IMR-90 (cell line): Measurements from ENCODE around the gene PIEZO2. TPM values are rescaled to one million over a fixed set of nuclear protein-coding genes. Genes with fewer than 3 reads are reported as not detected.
A peak's percentile ranks its signal among the peaks of the same experiment; 100 is the strongest.

Experiments used
- ATAC-seq: fragments of 200-7000 bp; cut with Tn5 transposase; 2 replicates; pipeline ENCODE4 v1.9.1; 2020; ENCODE audit warnings: low read depth, mild to moderate bottlenecking, moderate library complexity
- BruUV-seq: library from RNA; stranded (reverse); fragments of 400-500 nt; replicated peaks from 2 replicates; lab custom pipeline; 2021; lab: Mats Ljungman, UMichigan
- CTCF ChIA-PET: fragments of 300-600 bp; formaldehyde crosslinking; extraction: SDS; loops from one replicate; lab custom pipeline; 2021; ENCODE audit warnings: antibody characterized with exemption; lab: Yijun Ruan, JAX
- POLR2A ChIA-PET: fragments of 300-600 bp; sonication (Branson Sonifier 250); formaldehyde crosslinking; loops from one replicate; lab custom pipeline; 2022; ENCODE audit warnings: antibody characterized with exemption; ENCODE audit not compliant: unreplicated experiment; lab: Charles Lee
- DNase-seq: peaks from one replicate; pipeline ENCODE4 v3.0.0; 2013
- H2AFZ ChIP-seq: replicated peaks from 2 replicates; pipeline ENCODE3; 2013; ENCODE audit warnings: low read length, mild to moderate bottlenecking; ENCODE audit not compliant: poor library complexity
- H2AK5ac ChIP-seq: 2 replicates; pipeline ENCODE4 v1.6.1; 2013; ENCODE audit warnings: low read depth, low read length, inconsistent platforms
- H2AK9ac ChIP-seq: replicated peaks from 2 replicates; pipeline ENCODE3; 2013; ENCODE audit warnings: mild to moderate bottlenecking, low read depth, low read length, moderate library complexity; ENCODE audit not compliant: poor library complexity
- H2BK120ac ChIP-seq: 2 replicates; pipeline ENCODE4 v1.6.1; 2013; ENCODE audit warnings: low read depth, low read length, inconsistent platforms
- H2BK15ac ChIP-seq: 3 replicates; pipeline ENCODE4 v1.6.1; 2013; ENCODE audit warnings: low read depth, low read length, inconsistent platforms
- H2BK20ac ChIP-seq: 2 replicates; pipeline ENCODE4 v1.6.1; 2013; ENCODE audit warnings: low read depth, mild to moderate bottlenecking, inconsistent platforms, low read length, moderate library complexity
- H2BK5ac ChIP-seq: 2 replicates; pipeline ENCODE4 v1.6.1; 2013; ENCODE audit warnings: mild to moderate bottlenecking, low read depth, low read length, inconsistent platforms; ENCODE audit not compliant: poor library complexity, severe bottlenecking
- H3K14ac ChIP-seq: replicated peaks from 2 replicates; pipeline ENCODE4 v1.6.1; 2013; ENCODE audit warnings: low read depth, low read length, inconsistent platforms
- H3K18ac ChIP-seq: 2 replicates; pipeline ENCODE4 v1.6.1; 2013; ENCODE audit warnings: low read depth, low read length, control low read depth
- H3K23ac ChIP-seq: 2 replicates; pipeline ENCODE4 v1.6.1; 2013; ENCODE audit warnings: low read depth, low read length, inconsistent platforms
- H3K27ac ChIP-seq: 2 replicates; pipeline ENCODE4 v1.5.1; 2013; ENCODE audit warnings: mild to moderate bottlenecking, control low read depth, low read length; ENCODE audit not compliant: insufficient read depth
- H3K27me3 ChIP-seq: 2 replicates; pipeline ENCODE4 v1.6.1; 2013; ENCODE audit warnings: low read length; ENCODE audit not compliant: control insufficient read depth, insufficient read depth
- H3K36me3 ChIP-seq: 2 replicates; pipeline ENCODE4 v1.6.1; 2013; ENCODE audit warnings: low read length, mixed read lengths; ENCODE audit not compliant: control insufficient read depth, insufficient read depth
- H3K4ac ChIP-seq: 2 replicates; pipeline ENCODE4 v1.6.1; 2013; ENCODE audit warnings: low read depth, low read length, inconsistent platforms
- H3K4me1 ChIP-seq: 2 replicates; pipeline ENCODE4 v1.6.1; 2013; ENCODE audit warnings: low read length, mixed read lengths; ENCODE audit not compliant: control insufficient read depth, insufficient read depth
- H3K4me2 ChIP-seq: 2 replicates; pipeline ENCODE4 v1.6.1; 2013; ENCODE audit warnings: low read depth, mild to moderate bottlenecking, control low read depth, low read length, moderate library complexity
- H3K4me3 ChIP-seq: 2 replicates; pipeline ENCODE4 v1.5.1; 2013; ENCODE audit warnings: low read depth, mild to moderate bottlenecking, control low read depth, low read length, moderate library complexity; ENCODE audit not compliant: insufficient read depth
- H3K56ac ChIP-seq: 2 replicates; pipeline ENCODE4 v1.6.1; 2013; ENCODE audit warnings: low read length, inconsistent platforms; ENCODE audit not compliant: insufficient read depth; ENCODE audit errors: extremely low read depth
- H3K79me1 ChIP-seq, 2 experiments: 2 replicates each; pipeline ENCODE4 v1.6.1; 2013; ENCODE audit warnings: low read length in 2 of 2, inconsistent platforms in 1 of 2, low read depth in 1 of 2
- H3K9ac ChIP-seq: 2 replicates; pipeline ENCODE4 v1.6.1; 2013; ENCODE audit warnings: low read depth, low read length, control low read depth
- H3K9me1 ChIP-seq: 2 replicates; pipeline ENCODE4 v1.6.1; 2013; ENCODE audit warnings: low read length, inconsistent platforms; ENCODE audit not compliant: insufficient read depth
- H3K9me3 ChIP-seq: 2 replicates; pipeline ENCODE4 v1.6.1; 2013; ENCODE audit warnings: low read length; ENCODE audit not compliant: control insufficient read depth, insufficient read depth
- H4K20me1 ChIP-seq: 2 replicates; pipeline ENCODE4 v1.6.1; 2013; ENCODE audit warnings: low read length, inconsistent platforms; ENCODE audit not compliant: insufficient read depth
- H4K5ac ChIP-seq: 2 replicates; pipeline ENCODE4 v1.6.1; 2013; ENCODE audit warnings: mild to moderate bottlenecking, low read depth, low read length, control low read depth
- H4K8ac ChIP-seq, 2 experiments: 2 replicates each; pipeline ENCODE4 v1.6.1; 2013; ENCODE audit warnings: low read depth in 2 of 2, low read length in 2 of 2, control low read depth in 1 of 2, inconsistent platforms in 1 of 2
- H4K91ac ChIP-seq: 2 replicates; pipeline ENCODE4 v1.6.1; 2013; ENCODE audit warnings: low read depth, low read length, inconsistent platforms; ENCODE audit not compliant: insufficient read depth
- CHD1 ChIP-seq: IDR thresholded peaks from 2 replicates; pipeline ENCODE4 v1.6.1; 2012; ENCODE audit warnings: low read depth, low read length, improper control_type of control experiment
- MAFK ChIP-seq: IDR thresholded peaks from 2 replicates; pipeline ENCODE4 v1.6.1; 2012; ENCODE audit warnings: low read depth, low read length, improper control_type of control experiment
- WGBS, 2 experiments: methylation state at CpG; one replicate each; pipeline versions ENCODE4 v1.1.5 to v1.1.7; 2013; ENCODE audit warnings: missing lambda C conversion rate in 2 of 2; ENCODE audit not compliant: insufficient read length in 1 of 2; ENCODE audit errors: extremely low coverage in 2 of 2; 5-methylcytosine and 5-hydroxymethylcytosine counted together
- dilution Hi-C: fragments of 300-500 bp; cut with HindIII; formaldehyde crosslinking; loops from one replicate; pipeline ENCODE4 v1.14.3; 2018; ENCODE audit warnings: low sequenced_read_pairs; ENCODE audit not compliant: unreplicated experiment
- in situ Hi-C: fragments of 300-500 bp; cut with MboI; formaldehyde crosslinking; loops from 3 replicates; pipeline ENCODE4 v1.14.3; 2019; ENCODE audit warnings: low sequenced_read_pairs, inconsistent platforms, mixed read lengths
- intact Hi-C: fragments of 100-400 bp; cut with micrococcal nuclease; formaldehyde crosslinking; loops from 2 replicates; pipeline ENCODE4 v1.10.0; 2022
- polyA plus RNA-seq, 3 experiments: library from polyadenylated mRNA; depleted of rRNA; stranded (reverse); fragments of >200 nt; gene quantifications; 2 replicates each; pipeline ENCODE4 v1.2.3, GENCODE V29; 2012; ENCODE audit warnings: low replicate concordance in 1 of 3
- total RNA-seq: library from RNA; depleted of rRNA; stranded (reverse); fragments of >200 nt; gene quantifications from 2 replicates; pipeline ENCODE4 v1.2.3, GENCODE V29; 2012

Gene PIEZO2
- total and polyA plus RNA-seq, 2 of the 4 experiments (the other 2 are of a cell fraction) = 2.4 to 4.1 TPM

DNA sequence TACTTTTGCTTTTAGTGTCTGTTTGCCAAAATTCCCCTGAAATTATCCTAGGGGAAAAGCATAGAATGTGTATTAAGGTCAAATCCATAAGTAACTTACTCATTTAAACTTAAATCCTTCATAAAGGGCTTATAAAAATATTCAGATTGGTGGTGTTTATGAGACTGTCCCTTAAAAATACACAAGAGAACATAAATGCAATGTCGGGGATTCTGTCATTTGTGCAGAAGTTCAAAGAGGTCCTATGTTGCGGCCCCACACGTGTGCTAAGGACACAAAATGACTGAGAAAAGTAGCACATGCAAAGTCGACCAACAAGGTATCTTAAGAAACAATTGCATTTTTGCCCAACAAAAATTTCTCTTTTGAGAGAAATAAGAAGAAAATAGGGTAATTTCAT, 225.1 kb downstream of the PIEZO2 start:
- Histone ChIP-seq H2BK120ac (no peak overlapping the region), H3K79me1 (peaks cover 0 to 5% of the 10 kb centered on the region in 2 experiments; a peak in 1 of 4 replicates), H2BK15ac (no peak overlapping the region; the same call in 2 of the 3 replicates), H3K9me1 (peaks cover 8% of the 10 kb centered on the region; the same call in 1 of the 2 replicates), H2BK5ac (no peak overlapping the region), H4K8ac (no peak overlapping the region), H3K18ac (no peak overlapping the region), H4K91ac (no peak overlapping the region), H4K20me1 (no peaks in the 10 kb centered on the region), H3K4ac (no peak overlapping the region), H3K27ac (no peak overlapping the region), H2BK20ac (peak overlapping the region; percentile 55; the same call in 1 of the 2 replicates), H2AFZ (no peak overlapping the region), H3K4me2 (no peak overlapping the region), H3K14ac (no peak overlapping the region), H3K4me1 (peaks cover 25% of the 10 kb centered on the region), H2AK9ac (no peak overlapping the region), H4K5ac (no peak overlapping the region), H3K9ac (no peak overlapping the region), H3K27me3 (no peaks in the 10 kb centered on the region), H3K56ac (no peak overlapping the region), H3K4me3 (no peak overlapping the region), H3K9me3 (no peaks in the 10 kb centered on the region), H2AK5ac (no peak overlapping the region), H3K36me3 (no peaks in the 10 kb centered on the region), H3K23ac (no peak overlapping the region)
- no peak for ATAC-seq
- POLR2A ChIA-PET = no interaction called here
- DNase-seq = no peak
- dilution Hi-C loops = no loop called here
- TF ChIP-seq MAFK (peak; percentile 68), CHD1 (no peak)
- BruUV-seq = no TSS peak
- intact Hi-C loops = no loop called here
- in situ Hi-C loops = no loop called here
- no CpG with 5 or more reads among the region's 4 CpGs for WGBS, 2 experiments
- CTCF ChIA-PET = no interaction called here
